ENCODE measurements around the gene CAPG. TPM values are rescaled to one million over a fixed set of nuclear protein-coding genes. Genes with fewer than 3 reads are reported as not detected.
A peak's percentile ranks its signal among the peaks of the same experiment; 100 is the strongest.

CAPG gene
- total RNA-seq, 1 donor from 2014 or later: 53.7 TPM

GRCh38 chr2:85357736-85358135 is 52.4 kb downstream of the CAPG start:
- no peak for DNase-seq (ENCODE audit: low read depth)

DNA sequence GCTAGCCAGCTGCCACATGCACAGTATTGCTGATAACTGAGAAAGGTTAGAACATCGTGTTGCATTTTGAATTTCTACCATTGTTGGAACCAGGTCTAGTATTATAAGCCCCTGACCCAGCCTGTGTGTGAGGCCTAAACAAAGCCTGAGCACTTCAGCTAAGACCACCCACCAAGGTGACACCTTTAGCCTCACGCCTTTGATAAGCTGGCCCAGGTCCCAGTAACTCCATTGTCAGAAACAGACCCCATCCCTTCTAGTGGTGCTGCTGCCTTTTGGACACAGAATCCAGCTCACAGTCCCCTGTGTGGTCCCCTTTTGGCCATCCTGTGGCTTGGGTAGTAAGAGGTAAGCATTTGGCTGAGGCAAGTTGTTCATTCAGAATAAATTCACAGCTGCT is 54.0 kb downstream of the CAPG start:
- DNase-seq (ENCODE audit: low read depth): no peak

- no peak for DNase-seq (ENCODE audit: low read depth)
These were observed 54.6 kb downstream of the CAPG start for GRCh38 chr2:85355521-85355920.

DNA sequence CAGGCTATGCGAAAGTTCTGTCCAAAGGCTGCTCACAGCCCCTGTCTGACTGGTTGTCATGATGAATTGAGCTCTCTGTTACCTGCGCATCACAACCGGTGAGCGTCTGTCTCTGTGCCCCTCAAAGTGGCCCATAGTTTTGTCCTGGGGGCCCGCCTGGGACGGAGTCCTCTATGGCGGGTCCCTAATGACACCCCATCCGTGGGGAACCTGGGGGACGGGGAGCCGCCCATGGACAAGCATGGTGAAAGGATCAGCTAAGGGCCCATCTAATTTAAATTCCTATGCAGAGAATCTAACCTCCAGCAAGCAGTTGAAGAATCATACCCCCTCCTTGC is 55.1 kb downstream of the CAPG start:
- DNase-seq (ENCODE audit: low read depth): no peak

GRCh38 chr2:85354286-85355072 is 55.7 kb downstream of the CAPG start, which contains the start of the genes ELMOD3 and RETSAT:
ELMOD3 (plus strand) TSS chr2:85354769; CDS start chr2:85357199, 2,430 bp downstream.
RETSAT (minus strand) TSS chr2:85354528; CDS start chr2:85354507, 21 bp downstream.
- DNase-seq (ENCODE audit: low read depth): peak; percentile 100

DNA sequence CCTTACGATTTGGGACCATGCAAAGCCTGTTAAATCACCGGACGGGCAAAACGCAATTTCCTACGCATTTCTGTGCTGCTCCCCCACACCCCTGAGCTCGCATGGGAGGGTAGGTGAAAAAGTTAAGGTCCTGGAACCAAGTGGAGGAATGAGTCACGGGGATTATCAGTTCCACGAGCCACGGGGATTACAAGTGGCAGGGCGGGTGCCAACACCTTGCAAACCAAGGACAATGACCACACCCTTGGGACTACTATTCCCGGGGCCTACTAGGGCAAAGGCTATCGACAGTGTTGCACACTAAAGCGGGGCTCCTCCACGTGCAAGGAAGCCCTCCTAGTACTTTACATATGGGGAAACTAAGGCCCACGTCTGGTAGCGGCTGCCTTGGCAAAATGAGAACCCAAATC is 56.3 kb downstream of the CAPG start:
- DNase-seq (ENCODE audit: low read depth): peak; percentile 48

GRCh38 chr2:85347599-85347998 is 62.6 kb downstream of the CAPG start:
- DNase-seq (ENCODE audit: low read depth): no peak

Other genes starting within 250 kb of the CAPG start
- gene TGOLN2, start 82.4 kb downstream of the CAPG start, total RNA-seq: 78.3 and 88.1 TPM in 2 replicates
- 37.4 and 39.9 TPM in 2 replicates for gene RETSAT, start 55.8 kb downstream of the CAPG start, total RNA-seq
- gene ELMOD3, start 55.6 kb downstream of the CAPG start, total RNA-seq: 19.4 and 28.6 TPM in 2 replicates
- 4.9 and 5.3 TPM in 2 replicates for gene SH2D6, start 8.3 kb upstream of the CAPG start, total RNA-seq
- 211 and 302 TPM in 2 replicates for gene MAT2A, start 128.8 kb upstream of the CAPG start, total RNA-seq
- 78.1 and 129 TPM in 2 replicates for gene GGCX, start 151.1 kb upstream of the CAPG start, total RNA-seq
- gene VAMP8, start 167.2 kb upstream of the CAPG start, total RNA-seq: 9.5 and 9.8 TPM in 2 replicates
- 127 and 153 TPM in 2 replicates for gene VAMP5, start 174.1 kb upstream of the CAPG start, total RNA-seq
- 174 and 313 TPM in 2 replicates for gene RNF181, start 185.4 kb upstream of the CAPG start, total RNA-seq
- 22.7 and 24.9 TPM in 2 replicates for gene TMEM150A, start 192.3 kb upstream of the CAPG start, total RNA-seq
- gene C2orf68, start 201.7 kb upstream of the CAPG start, total RNA-seq: 20.2 and 28.5 TPM in 2 replicates
- gene USP39, start 205.8 kb upstream of the CAPG start, total RNA-seq: 47.7 and 81.2 TPM in 2 replicates

All from myocyte (in vitro differentiated cells).